ENCODE results near the gene MYG1.

MYG1 gene

DNA sequence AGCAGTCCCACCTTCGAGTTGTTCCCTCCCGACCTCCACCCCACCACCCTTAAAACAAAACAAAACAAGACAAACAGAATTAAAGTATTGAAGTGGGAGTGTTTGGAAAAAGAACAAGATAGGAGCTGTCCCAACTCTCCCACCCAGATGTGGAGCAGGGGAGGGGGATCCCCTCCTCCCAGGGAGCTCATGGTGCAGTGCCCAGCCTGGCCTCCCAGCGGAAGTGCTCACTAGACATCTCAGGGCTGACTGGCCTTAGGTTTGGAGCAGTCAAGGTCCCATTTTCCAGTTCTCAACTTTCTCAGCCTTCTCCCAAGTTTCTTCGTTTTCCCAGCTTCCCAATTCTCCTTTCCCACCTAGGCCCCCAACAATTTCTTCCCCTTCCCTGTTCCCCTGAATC is 33.8 kb downstream of the MYG1 start:
- DNase-seq (ENCODE audit: low read depth, low spot score) = no peak
- TF ChIP-seq CTCF (IDR thresholded peaks at IDR 0.05; ENCODE audit: low read depth, low read length) = no peak
- in situ Hi-C loops (cut with HindIII; ENCODE audit: low sequenced_read_pairs) = no loop called here
- H3K4me3 ChIP-seq (ENCODE audit: low read depth, low read length) = no peak overlapping the region

GRCh38 chr12:53333845-53334244 is 34.4 kb downstream of the MYG1 start:
- no peak overlapping the region for H3K4me3 ChIP-seq (ENCODE audit: low read depth, low read length)
- TF ChIP-seq CTCF (IDR thresholded peaks at IDR 0.05; ENCODE audit: low read depth, low read length) = no peak
- in situ Hi-C loops (cut with HindIII; ENCODE audit: low sequenced_read_pairs) = no loop called here
- no peak for DNase-seq (ENCODE audit: low read depth, low spot score)

- TF ChIP-seq CTCF (IDR thresholded peaks at IDR 0.05; ENCODE audit: low read depth, low read length) = no peak
- DNase-seq (ENCODE audit: low read depth, low spot score) = no peak
- no peak overlapping the region for H3K4me3 ChIP-seq (ENCODE audit: low read depth, low read length)
- in situ Hi-C loops (cut with HindIII; ENCODE audit: low sequenced_read_pairs) = no loop called here
Measured at GRCh38 chr12:53334822-53335221, 35.3 kb downstream of the MYG1 start.

- DNase-seq (ENCODE audit: low read depth, low spot score) = no peak
- H3K4me3 ChIP-seq (ENCODE audit: low read depth, low read length) = no peak within 1 kb of the TSS
- in situ Hi-C loops (cut with HindIII; ENCODE audit: low sequenced_read_pairs) = no loop called here
- no peak for TF ChIP-seq CTCF (IDR thresholded peaks at IDR 0.05; ENCODE audit: low read depth, low read length)
Measured at GRCh38 chr12:53336181-53336681, 36.7 kb downstream of the MYG1 start, which contains the start of gene SP7. Gene SP7, minus strand, starts transcription at chr12:53336354. Its CDS starts 708 bp downstream, at chr12:53335646.

DNA sequence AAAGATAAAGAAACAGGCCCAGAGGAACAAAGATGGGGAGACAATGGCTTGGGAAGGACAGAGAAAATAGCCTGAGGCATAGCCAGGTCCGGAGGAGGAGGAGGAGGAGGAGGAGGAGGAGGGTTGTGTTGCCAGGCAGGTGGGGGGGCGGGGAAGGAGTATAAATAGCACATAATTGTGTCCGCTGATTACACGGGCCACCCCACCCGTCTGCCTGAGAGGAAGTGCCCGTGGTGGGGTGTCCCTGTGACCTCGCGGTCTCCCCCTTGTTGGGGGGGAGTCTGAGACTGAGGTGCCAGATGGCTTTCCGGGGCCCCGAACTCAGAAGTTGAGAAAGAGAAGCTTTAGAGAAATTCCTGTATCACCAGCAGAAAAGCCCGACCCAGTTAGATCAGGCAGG is 38.5 kb downstream of the MYG1 start:
- no peak for DNase-seq (ENCODE audit: low read depth, low spot score)
- H3K4me3 ChIP-seq (ENCODE audit: low read depth, low read length) = no peak overlapping the region
- in situ Hi-C loops (cut with HindIII; ENCODE audit: low sequenced_read_pairs) = no loop called here
- no peak for TF ChIP-seq CTCF (IDR thresholded peaks at IDR 0.05; ENCODE audit: low read depth, low read length)

DNA sequence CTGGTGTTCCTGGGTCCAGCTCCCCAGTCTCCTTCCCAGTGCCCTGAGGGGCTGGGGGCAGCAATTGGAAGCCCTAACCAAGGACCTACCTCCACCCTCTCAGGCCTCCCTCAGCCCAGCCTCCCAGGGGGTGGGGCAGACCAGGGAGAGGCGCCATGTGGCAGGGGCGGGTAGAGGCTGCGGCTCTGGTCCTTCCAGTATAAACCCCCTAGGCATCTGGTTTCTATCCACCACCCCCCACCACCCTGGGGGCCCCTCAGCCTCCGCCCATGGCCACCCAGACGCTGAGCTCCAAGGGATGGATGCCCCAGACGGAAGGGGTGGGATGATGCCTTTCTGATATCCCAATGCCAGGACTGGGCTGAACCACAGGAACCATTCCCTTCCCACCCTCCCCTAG is 39.4 kb downstream of the MYG1 start:
- H3K4me3 ChIP-seq (ENCODE audit: low read depth, low read length) = no peak overlapping the region
- no peak for DNase-seq (ENCODE audit: low read depth, low spot score)
- no peak for TF ChIP-seq CTCF (IDR thresholded peaks at IDR 0.05; ENCODE audit: low read depth, low read length)
- in situ Hi-C loops (cut with HindIII; ENCODE audit: low sequenced_read_pairs) = no loop called here

- DNase-seq (ENCODE audit: low read depth, low spot score) = no peak
- TF ChIP-seq CTCF (IDR thresholded peaks at IDR 0.05; ENCODE audit: low read depth, low read length) = no peak
- in situ Hi-C loops (cut with HindIII; ENCODE audit: low sequenced_read_pairs) = no loop called here
- no peak overlapping the region for H3K4me3 ChIP-seq (ENCODE audit: low read depth, low read length)
Measured at GRCh38 chr12:53340398-53340797, 40.9 kb downstream of the MYG1 start.
